HepG2 (cell line): ENCODE measurements around the gene EGLN2. TPM values are rescaled to one million over a fixed set of nuclear protein-coding genes. Genes with fewer than 3 reads are reported as not detected.

Experiments used
- AHDC1 ChIP-seq: sonication (generic); formaldehyde crosslinking; IDR thresholded peaks from 2 replicates; pipeline ENCODE4 v1.5.1; 2020; ENCODE audit warnings: mild to moderate bottlenecking, missing genetic modification reagents, borderline replicate concordance
- ATF5 ChIP-seq: sonication (generic); formaldehyde crosslinking; IDR thresholded peaks from 2 replicates; pipeline ENCODE4 v1.4.0; 2020; ENCODE audit warnings: mild to moderate bottlenecking, low read depth, missing genetic modification reagents
- CHD4 ChIP-seq: fragments of 200-600 bp; sonication (generic); IDR thresholded peaks from 2 replicates; pipeline ENCODE4 v1.7.0; 2017; ENCODE audit warnings: mild to moderate bottlenecking, low read length, borderline replicate concordance
- DNMT1 ChIP-seq: sonication (generic); formaldehyde crosslinking; IDR thresholded peaks from 2 replicates; pipeline ENCODE4 v1.5.1; 2020; ENCODE audit warnings: mild to moderate bottlenecking, missing genetic modification reagents
- MBNL3 ChIP-seq: fragments of 250-450 bp; sonication (Bioruptor Pico); conservative IDR thresholded peaks from 2 replicates; pipeline ENCODE4 v1.8.0; 2022; ENCODE audit warnings: mild to moderate bottlenecking, inconsistent platforms
- NPAS2 ChIP-seq: sonication (generic); formaldehyde crosslinking; IDR thresholded peaks from 2 replicates; pipeline ENCODE4 v1.8.0; 2022; ENCODE audit warnings: mild to moderate bottlenecking, missing genetic modification reagents, borderline replicate concordance
- PAX8 ChIP-seq: sonication (generic); formaldehyde crosslinking; IDR thresholded peaks from 2 replicates; pipeline ENCODE4 v1.8.0; 2022; ENCODE audit warnings: mild to moderate bottlenecking, missing genetic modification reagents, borderline replicate concordance
- PHF20 ChIP-seq: sonication (generic); formaldehyde crosslinking; IDR thresholded peaks from 2 replicates; pipeline ENCODE4 v1.5.0; 2020; ENCODE audit warnings: mild to moderate bottlenecking, missing genetic modification reagents
- PHF21A ChIP-seq: sonication (generic); formaldehyde crosslinking; IDR thresholded peaks from 2 replicates; pipeline ENCODE4 v1.5.0; 2020; ENCODE audit warnings: mild to moderate bottlenecking, missing genetic modification reagents
- PTBP1 ChIP-seq: fragments of 200-400 bp; formaldehyde crosslinking; IDR thresholded peaks from 2 replicates; pipeline ENCODE4 v1.6.1; 2018; ENCODE audit warnings: low read length, low read depth; ENCODE audit not compliant: poor library complexity, severe bottlenecking
- TMF1 ChIP-seq: sonication (generic); formaldehyde crosslinking; IDR thresholded peaks from 2 replicates; pipeline ENCODE4 v1.8.1; 2022; ENCODE audit warnings: low read depth, missing genetic modification reagents
- ZBTB20 ChIP-seq: sonication (generic); formaldehyde crosslinking; IDR thresholded peaks from 2 replicates; pipeline ENCODE4 v1.8.1; 2023; ENCODE audit warnings: missing genetic modification reagents, low read depth, mild to moderate bottlenecking, borderline replicate concordance
- ZC3H4 ChIP-seq: sonication (generic); formaldehyde crosslinking; IDR thresholded peaks from 2 replicates; pipeline ENCODE4 v1.4.0; 2020; ENCODE audit warnings: missing genetic modification reagents, borderline replicate concordance
- ZNF281 ChIP-seq: sonication (generic); formaldehyde crosslinking; IDR thresholded peaks from 2 replicates; pipeline ENCODE4 v1.4.0; 2020; ENCODE audit warnings: missing genetic modification reagents, borderline replicate concordance
- ZNF335 ChIP-seq: sonication (generic); formaldehyde crosslinking; IDR thresholded peaks from 2 replicates; pipeline ENCODE4 v1.4.0; 2020; ENCODE audit warnings: missing genetic modification reagents
- ZNF644 ChIP-seq: IDR thresholded peaks from 2 replicates; pipeline ENCODE4 v1.6.1; 2016; ENCODE audit warnings: low read depth
- ZNF773 ChIP-seq: sonication (generic); formaldehyde crosslinking; IDR thresholded peaks from 2 replicates; pipeline ENCODE4 v1.4.0; 2020; ENCODE audit warnings: missing genetic modification reagents, borderline replicate concordance
- polyA plus RNA-seq, 8 experiments: library from polyadenylated mRNA; depleted of rRNA in 3 of 8; stranded (reverse) in 7 of 8; unstranded in 1 of 8; fragments of >200 nt; fragmentation: Illumina TruSeq in 4 of 8; extraction: Trizol in 4 of 8; gene quantifications; 2 replicates each; pipeline versions ENCODE4 v1.2.1 to v1.2.3, GENCODE V29; 2011 to 2016; ENCODE audit warnings: low read depth in 4 of 8, missing spikeins in 1 of 8, mixed read lengths in 1 of 8; ENCODE audit not compliant: insufficient read depth in 1 of 8
- total RNA-seq, 5 experiments: library from RNA; depleted of rRNA; stranded (reverse); fragments of >200 nt; fragmentation: Illumina TruSeq; extraction: Trizol; gene quantifications; 2 replicates each; pipeline ENCODE4 v1.2.3, GENCODE V29; 2016; ENCODE audit warnings: low read depth in 1 of 5
- TF ChIP-seq, protein P1 (sequence below), 2 experiments: fragments of 450-650 bp in 1 of 2; sonication (generic) in 1 of 2; formaldehyde crosslinking; IDR thresholded peaks; 2 replicates each; pipeline versions ENCODE4 v1.5.0 to v1.8.0; 2020 to 2022; ENCODE audit warnings: mild to moderate bottlenecking in 1 of 2, missing genetic modification reagents in 1 of 2

Gene EGLN2
- total and polyA plus RNA-seq, 2 of the 13 experiments (the other 11 are each of a cell fraction or from before 2014, with no cell fraction given) = 16.5 to 40.8 TPM

- TF ChIP-seq ZNF644 = peak; percentile 38; the same call in 1 of the 2 replicates
- TF ChIP-seq TMF1 (CRISPR knock-in tag) = no peak
- TF ChIP-seq CHD4 = no peak
- TF ChIP-seq, protein P1, sequence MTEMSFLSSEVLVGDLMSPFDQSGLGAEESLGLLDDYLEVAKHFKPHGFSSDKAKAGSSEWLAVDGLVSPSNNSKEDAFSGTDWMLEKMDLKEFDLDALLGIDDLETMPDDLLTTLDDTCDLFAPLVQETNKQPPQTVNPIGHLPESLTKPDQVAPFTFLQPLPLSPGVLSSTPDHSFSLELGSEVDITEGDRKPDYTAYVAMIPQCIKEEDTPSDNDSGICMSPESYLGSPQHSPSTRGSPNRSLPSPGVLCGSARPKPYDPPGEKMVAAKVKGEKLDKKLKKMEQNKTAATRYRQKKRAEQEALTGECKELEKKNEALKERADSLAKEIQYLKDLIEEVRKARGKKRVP (CRISPR knock-in tag; IDR thresholded peaks at IDR 0.05) = peak in 1 of 2 experiments; percentile 88; a peak in 2 of 4 replicates
- TF ChIP-seq NPAS2 (CRISPR knock-in tag) = no peak; the same call in 1 of the 2 replicates
- TF ChIP-seq MBNL3 (CRISPR knock-in tag) = no peak
- peak; percentile 85; the same call in 1 of the 2 replicates for TF ChIP-seq AHDC1 (CRISPR knock-in tag)
- no peak for TF ChIP-seq ZC3H4
- TF ChIP-seq PHF21A (CRISPR knock-in tag) = peak; percentile 82
- no peak for TF ChIP-seq ATF5
- TF ChIP-seq ZNF773 (CRISPR knock-in tag) = no peak
- no peak for TF ChIP-seq PTBP1
- TF ChIP-seq PAX8 (CRISPR knock-in tag) = no peak
- no peak for TF ChIP-seq DNMT1 (CRISPR knock-in tag)
- TF ChIP-seq ZBTB20 = no peak
- no peak for TF ChIP-seq PHF20 (CRISPR knock-in tag)
- peak; percentile 100 for TF ChIP-seq ZNF281 (CRISPR knock-in tag)
- TF ChIP-seq ZNF335 (CRISPR knock-in tag) = no peak
Observed at GRCh38 chr19:40831502-40832430, 32.8 kb downstream of the EGLN2 start (continued).
